VCaP (cell line): ENCODE measurements around the gene APC2.

ENCODE experiments used
- H3K27ac ChIP-seq: fragments of 450-650 bp; 2 replicates; pipeline ENCODE4 v1.5.1; 2017
- CTCF ChIP-seq: fragments of 450-650 bp; conservative IDR thresholded peaks from 2 replicates; pipeline ENCODE4 v1.5.1; 2017; ENCODE audit warnings: mild to moderate bottlenecking, moderate library complexity

APC2 gene

DNA sequence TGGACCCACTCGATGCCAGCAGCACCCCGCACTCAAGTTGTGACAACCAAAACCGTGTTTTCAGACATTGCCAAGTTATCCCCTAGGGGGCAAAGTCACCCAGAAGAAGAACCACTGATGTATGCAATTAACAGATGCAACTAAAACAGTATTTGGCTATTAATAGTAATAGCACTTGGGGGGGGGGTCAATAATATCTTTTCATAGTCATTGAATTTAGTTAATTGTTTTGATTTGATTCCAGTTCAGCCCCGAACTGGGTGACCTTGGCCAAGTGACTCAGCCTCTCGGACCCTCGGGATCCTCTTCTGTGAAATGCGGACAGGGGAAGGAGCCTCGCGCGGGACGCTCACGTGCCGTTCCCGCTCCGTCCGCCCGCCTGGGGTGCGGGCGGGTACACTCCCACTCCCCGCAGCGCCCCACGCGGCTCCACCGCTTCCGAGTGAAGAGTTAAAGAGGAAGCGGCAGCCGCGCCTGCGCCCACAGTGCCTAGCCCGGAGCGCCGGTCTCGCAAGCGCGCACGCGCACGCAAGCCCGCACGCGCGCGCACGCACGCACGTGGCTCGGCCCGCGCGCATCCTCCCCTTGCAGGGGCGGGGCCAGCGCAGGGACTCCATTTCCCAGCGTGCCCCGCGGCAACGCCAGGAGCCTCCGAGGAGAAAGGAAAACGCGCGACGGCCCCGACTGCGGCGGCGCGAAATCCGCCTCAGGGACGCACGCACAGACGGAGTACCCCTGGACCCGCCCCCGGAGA, 43.0 kb upstream of the APC2 start:
- H3K27ac ChIP-seq: peak overlapping the region; percentile 99

DNA sequence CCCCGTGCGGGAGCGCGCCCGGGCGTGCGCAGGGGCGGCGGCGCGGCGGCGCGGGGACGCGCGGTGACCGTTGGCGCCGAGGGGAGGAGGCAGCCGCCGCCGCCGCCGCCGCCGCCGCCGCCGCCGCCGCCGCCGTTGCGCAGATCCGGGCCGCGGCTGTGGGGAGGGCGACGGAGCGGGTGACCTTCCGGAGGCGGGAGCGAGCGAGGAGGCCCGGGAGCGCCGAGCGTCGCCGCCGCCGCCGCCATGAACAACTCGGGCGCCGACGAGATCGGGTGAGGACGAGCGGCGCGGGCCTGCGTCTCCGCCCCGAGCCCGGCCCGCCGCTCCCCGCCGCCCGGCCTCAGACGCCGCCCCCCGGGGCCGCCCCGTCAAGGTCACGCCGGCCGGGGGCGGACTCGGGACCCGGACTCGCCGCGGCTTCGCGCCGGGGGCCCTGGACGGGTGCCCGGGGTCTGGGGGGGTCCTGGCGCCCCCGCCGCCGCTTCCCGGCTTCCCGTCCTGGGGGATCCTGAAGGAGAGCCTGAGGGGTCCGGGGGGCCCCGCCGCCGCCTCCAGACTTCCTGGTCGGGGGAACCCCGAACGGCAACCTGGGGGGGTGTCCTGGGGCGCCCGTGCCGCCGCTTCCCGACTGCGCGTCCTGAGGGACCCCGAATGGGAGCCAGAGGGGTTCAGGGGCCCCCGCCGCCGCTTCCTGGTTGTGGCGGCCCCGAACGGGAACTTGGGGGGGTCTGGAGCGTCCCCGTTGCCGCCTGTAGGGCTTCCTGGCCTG, 42.2 kb upstream of the APC2 start, which contains the start of gene DAZAP1:
DAZAP1 (plus strand) TSS at position 59 of the 772 bp plus-strand sequence; CDS start at position 247, 188 bp downstream.
- no peak for TF ChIP-seq CTCF
- peak within 1 kb of the TSS; percentile 99 for H3K27ac ChIP-seq

More for the DNA sequence above, 43.0 kb upstream of the APC2 start:
- peak; percentile 63 for TF ChIP-seq CTCF

- peak overlapping the region; percentile 99 for H3K27ac ChIP-seq
Observed at GRCh38 chr19:1408300-1409203, 41.4 kb upstream of the APC2 start.

GRCh38 chr19:1409204-1410005, 40.5 kb upstream of the APC2 start:
- peak overlapping the region; percentile 99 for H3K27ac ChIP-seq
- TF ChIP-seq CTCF: no peak

More at GRCh38 chr19:1408300-1409203, 41.4 kb upstream of the APC2 start:
- TF ChIP-seq CTCF: no peak

DNA sequence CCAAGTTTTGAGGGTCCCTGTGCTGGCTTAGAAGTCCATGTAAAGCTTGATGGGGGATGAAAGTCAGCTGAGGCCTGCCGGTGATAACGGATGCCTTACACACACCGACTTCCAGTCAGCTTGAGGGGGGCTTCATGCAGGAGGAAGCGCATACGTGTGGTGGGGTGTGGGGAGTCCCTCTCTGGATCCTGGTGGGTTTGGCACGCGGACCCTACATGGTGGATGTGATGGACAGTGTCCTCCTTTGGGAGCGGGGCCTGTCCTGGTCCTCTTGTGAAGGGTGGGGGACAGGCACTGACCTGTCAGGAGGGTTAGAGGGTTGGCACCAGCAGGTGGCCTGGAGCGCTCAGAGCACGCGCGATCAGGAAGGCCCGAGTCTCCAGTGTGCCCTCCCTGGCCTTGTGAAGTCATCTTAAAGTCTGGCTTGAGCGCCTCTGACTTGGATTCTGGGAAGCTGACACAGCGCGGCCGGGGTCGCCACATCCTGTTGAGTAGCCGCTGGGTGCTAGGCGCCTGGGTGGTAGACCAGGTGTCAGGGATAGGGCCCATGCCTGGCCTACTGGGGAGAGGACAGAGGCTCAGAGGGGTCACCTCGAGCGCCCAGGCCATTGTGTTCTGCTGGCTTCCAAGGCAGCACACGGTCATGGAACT, 39.7 kb upstream of the APC2 start:
- no peak for TF ChIP-seq CTCF
- peak overlapping the region; percentile 99 for H3K27ac ChIP-seq

- peak overlapping the region; percentile 99 for H3K27ac ChIP-seq
- no peak for TF ChIP-seq CTCF
Observed at GRCh38 chr19:1410789-1411188, 39.1 kb upstream of the APC2 start.
